Measurements from ENCODE around the gene SLC7A4.

The SLC7A4 gene

DNA sequence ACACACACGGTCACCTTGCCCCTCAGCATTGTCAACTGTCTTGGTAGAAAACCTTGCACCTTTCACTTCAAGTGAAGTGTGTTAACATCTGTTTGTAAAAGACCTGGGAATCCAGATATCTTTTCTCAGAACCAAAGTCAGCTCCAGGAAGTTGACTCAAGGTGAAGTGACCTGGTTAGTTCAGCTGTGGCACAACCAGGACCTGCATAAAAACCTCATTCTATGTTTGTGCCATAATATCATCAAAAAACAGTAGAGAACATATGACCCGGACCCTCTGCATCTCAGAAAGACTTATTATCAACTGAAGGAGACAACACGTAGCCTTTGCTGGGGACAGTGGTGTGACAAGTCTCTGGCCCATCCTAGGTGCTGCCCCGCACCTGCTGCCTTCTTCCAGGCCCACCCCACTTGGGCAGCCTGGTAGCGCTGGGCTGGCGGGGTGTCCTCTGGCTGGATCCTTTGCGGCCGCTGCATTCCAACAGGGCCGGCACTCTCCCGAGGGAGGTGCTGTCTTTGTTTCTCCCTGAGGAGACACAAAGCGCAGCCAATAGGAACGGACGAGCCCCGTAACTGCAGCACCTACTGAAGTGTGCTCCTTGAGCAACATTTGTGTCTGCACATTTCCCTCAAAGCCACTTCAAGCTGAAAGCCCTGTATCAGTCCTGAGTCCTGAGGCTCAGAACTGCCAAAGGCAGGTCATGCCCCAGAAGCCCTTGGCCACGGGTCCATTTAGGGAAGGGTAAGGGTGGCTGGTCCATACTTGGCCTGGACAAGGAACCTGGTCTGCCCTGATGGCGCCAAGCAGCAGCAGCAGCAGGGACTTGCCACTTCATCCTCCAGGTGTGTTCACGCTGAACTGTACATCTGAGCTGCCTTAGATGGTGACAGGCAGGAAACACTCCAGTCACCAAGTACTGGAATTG lies 38.6 kb upstream of the SLC7A4 start:
- Mint-ChIP-seq H3K4me1 (peaks cover 15% of the 10 kb centered on the region), H3K9me3 (peaks cover 9% of the 10 kb centered on the region), H3K27me3 (ENCODE audit: low read depth, poor library complexity) (peaks cover 14% of the 10 kb centered on the region), H3K4me3 (no peak overlapping the region), H3K27ac (no peak overlapping the region), H3K36me3 (ENCODE audit: low read depth) (no peaks in the 10 kb centered on the region)
- TF ChIP-seq, protein P1, sequence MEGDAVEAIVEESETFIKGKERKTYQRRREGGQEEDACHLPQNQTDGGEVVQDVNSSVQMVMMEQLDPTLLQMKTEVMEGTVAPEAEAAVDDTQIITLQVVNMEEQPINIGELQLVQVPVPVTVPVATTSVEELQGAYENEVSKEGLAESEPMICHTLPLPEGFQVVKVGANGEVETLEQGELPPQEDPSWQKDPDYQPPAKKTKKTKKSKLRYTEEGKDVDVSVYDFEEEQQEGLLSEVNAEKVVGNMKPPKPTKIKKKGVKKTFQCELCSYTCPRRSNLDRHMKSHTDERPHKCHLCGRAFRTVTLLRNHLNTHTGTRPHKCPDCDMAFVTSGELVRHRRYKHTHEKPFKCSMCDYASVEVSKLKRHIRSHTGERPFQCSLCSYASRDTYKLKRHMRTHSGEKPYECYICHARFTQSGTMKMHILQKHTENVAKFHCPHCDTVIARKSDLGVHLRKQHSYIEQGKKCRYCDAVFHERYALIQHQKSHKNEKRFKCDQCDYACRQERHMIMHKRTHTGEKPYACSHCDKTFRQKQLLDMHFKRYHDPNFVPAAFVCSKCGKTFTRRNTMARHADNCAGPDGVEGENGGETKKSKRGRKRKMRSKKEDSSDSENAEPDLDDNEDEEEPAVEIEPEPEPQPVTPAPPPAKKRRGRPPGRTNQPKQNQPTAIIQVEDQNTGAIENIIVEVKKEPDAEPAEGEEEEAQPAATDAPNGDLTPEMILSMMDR (IDR thresholded peaks at IDR 0.05), result no peak
- no peak for DNase-seq

DNA sequence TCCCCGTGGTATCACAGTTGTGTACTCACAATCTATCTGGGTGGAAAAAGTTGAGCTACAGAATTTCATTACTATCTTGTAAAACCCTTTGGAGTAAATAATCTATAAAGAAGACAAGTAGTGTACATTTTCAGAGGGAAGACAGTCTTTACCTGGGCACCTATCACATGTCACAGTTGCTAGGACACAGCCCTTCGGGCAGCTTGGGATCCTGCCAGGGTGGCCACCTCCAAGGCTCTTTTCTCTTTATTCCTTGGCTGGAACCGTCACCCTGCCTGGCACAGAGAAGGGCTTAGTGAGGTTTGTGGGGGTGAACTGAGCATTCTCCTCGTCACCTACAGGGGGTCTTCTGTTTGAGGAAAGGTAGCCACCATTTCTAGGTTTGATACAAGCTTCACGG lies 37.0 kb upstream of the SLC7A4 start:
- H3K36me3 Mint-ChIP-seq (ENCODE audit: low read depth), result no peaks in the 10 kb centered on the region
- H3K27me3 Mint-ChIP-seq (ENCODE audit: low read depth, poor library complexity), result peaks cover 14% of the 10 kb centered on the region
- TF ChIP-seq, protein P1 (IDR thresholded peaks at IDR 0.05), result no peak

DNA sequence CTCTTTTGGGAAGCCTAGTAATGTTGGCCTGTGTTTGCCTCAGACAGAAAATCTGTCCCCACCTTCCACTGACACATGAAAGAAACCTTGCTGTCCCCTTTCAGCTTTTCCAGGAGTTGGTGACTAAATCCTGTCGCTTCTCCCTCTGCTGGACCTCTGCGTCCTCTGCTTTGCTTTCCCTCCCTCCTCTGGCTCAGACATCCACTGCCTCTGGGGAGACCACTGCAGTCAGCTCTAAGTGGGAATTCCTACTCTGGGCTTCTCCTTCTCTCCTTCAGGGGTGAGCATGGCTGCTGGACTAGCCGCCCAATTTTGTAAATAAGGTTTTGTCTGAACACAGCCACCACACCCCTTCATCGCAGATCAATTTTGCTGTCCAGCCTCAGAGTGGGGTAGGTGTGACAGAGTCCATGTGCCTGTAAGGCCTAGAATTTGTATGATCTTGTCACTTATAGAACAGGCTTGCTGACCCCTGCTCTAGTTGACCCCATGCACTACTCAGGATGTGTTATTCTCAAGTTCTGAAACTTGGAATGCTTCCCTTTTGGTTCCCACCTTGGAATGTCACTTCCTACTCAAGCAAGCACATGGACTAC lies 36.4 kb upstream of the SLC7A4 start:
- no peaks in the 10 kb centered on the region for H3K36me3 Mint-ChIP-seq (ENCODE audit: low read depth)
- H3K4me1 Mint-ChIP-seq, result peaks cover 15% of the 10 kb centered on the region
- peaks cover 13% of the 10 kb centered on the region for H3K27me3 Mint-ChIP-seq (ENCODE audit: low read depth, poor library complexity)
- TF ChIP-seq, protein P1 (IDR thresholded peaks at IDR 0.05), result no peak
- H3K9me3 Mint-ChIP-seq, result peaks cover 9% of the 10 kb centered on the region
- H3K27ac Mint-ChIP-seq, result peak overlapping the region; percentile 31
- DNase-seq, result no peak
- H3K4me3 Mint-ChIP-seq, result no peak overlapping the region

More for the DNA sequence above, 37.0 kb upstream of the SLC7A4 start:
- Mint-ChIP-seq H3K4me3 (no peak overlapping the region), H3K9me3 (peaks cover 9% of the 10 kb centered on the region), H3K4me1 (peaks cover 15% of the 10 kb centered on the region), H3K27ac (no peak overlapping the region)
- DNase-seq, result no peak

DNA sequence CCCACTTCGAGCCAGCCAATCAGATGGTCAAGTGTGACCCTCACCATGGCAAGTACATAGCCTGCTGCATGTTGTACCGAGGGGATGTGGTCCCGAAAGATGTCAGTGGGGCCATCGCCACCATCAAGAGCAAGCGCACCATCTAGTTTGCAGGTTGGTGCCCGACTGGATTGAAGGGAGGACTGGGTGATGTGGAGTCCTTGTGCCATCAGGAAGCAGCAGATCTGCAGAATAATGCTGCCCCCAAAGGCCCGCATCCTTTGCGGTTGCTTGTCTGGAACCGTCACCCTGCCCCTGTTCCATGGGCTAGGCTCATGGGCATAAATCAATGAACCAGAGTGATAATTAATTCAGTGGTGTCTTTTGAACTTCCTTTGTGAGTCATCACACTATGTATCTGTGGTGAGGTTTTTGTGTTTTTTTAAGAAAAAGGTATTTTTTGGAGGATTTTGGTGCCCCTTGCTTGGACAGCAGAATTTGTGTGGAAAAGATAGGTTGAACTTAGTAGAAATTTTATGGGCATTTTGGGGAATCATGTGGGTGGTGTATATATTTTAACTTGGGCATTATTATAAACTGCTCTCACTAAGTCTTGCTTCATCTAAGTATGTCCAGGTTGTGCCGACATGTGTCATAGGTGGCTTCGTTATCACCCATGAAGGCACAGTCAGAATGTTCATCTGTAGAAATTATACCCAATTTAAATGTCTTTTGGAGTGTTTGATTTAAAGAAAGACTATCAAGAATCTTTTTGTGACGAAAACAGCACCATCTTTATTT lies 35.7 kb upstream of the SLC7A4 start:
- peaks cover 15% of the 10 kb centered on the region for H3K4me1 Mint-ChIP-seq
- H3K27me3 Mint-ChIP-seq (ENCODE audit: low read depth, poor library complexity), result peaks cover 11% of the 10 kb centered on the region
- no peak overlapping the region for H3K27ac Mint-ChIP-seq
- TF ChIP-seq, protein P1 (IDR thresholded peaks at IDR 0.05), result no peak
- H3K9me3 Mint-ChIP-seq, result peaks cover 6% of the 10 kb centered on the region
- no peak overlapping the region for H3K4me3 Mint-ChIP-seq
- no peaks in the 10 kb centered on the region for H3K36me3 Mint-ChIP-seq (ENCODE audit: low read depth)
- DNase-seq, result no peak

DNA sequence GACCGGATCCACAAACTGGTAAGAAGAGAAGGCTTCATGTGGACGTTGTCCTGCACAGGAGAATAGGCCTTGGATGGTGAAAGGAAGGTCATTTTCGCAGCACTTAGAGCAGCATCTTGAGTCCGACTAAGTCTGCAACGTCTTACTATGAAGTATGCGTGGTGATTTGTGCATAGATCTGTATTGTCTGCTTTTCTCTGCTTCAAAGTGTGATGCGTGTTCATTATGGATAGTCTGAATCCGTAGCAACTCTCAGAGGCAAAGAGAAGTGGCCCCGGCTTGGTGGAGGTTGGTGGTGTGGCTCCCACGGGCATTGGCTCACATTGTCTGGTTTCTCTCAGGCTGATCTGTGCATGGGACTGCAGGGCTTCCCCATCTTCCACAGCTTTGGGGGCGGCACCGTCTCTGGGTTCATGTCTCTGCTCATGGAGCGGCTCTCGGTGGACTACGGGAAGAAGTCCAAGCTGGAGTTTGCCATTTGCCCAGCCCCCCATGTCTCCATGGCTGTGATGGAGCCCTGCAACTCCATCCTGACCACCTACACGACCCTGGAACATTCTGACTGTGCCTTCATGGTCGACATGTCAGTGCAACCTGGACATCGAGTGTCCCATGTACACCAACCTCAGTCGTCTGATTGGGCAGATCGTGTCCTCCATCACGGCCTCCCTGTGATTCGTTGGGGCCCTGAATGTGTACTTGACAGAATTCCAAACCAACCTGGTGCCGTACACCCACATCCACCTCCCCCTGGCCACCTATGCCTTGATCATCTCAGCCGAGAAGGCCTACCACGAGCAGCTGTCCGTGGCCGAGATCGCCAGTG lies 34.9 kb upstream of the SLC7A4 start:
- DNase-seq, result no peak
- TF ChIP-seq, protein P1 (IDR thresholded peaks at IDR 0.05), result no peak
- Mint-ChIP-seq H3K27me3 (ENCODE audit: low read depth, poor library complexity) (peaks cover 11% of the 10 kb centered on the region), H3K4me1 (peaks cover 15% of the 10 kb centered on the region), H3K9me3 (peaks cover 2% of the 10 kb centered on the region), H3K36me3 (ENCODE audit: low read depth) (no peaks in the 10 kb centered on the region), H3K27ac (no peak overlapping the region), H3K4me3 (no peak overlapping the region)

Data from nephron progenitor cell (in vitro differentiated cells).